ENCODE results near the gene LPIN1.

The LPIN1 gene

GRCh38 chr2:11764359-11764758, 17.9 kb downstream of the LPIN1 start:
- DNase-seq = no peak

- DNase-seq = no peak
Measured at GRCh38 chr2:11764920-11765319, 18.5 kb downstream of the LPIN1 start.

- DNase-seq = no peak
Measured at GRCh38 chr2:11765501-11765900, 19.1 kb downstream of the LPIN1 start.

GRCh38 chr2:11766016-11766415, 19.6 kb downstream of the LPIN1 start:
- DNase-seq = no peak

GRCh38 chr2:11767779-11768178, 21.3 kb downstream of the LPIN1 start:
- no peak for DNase-seq

GRCh38 chr2:11768946-11769345, 22.5 kb downstream of the LPIN1 start:
- no peak for DNase-seq

- no peak for DNase-seq
Measured at GRCh38 chr2:11769516-11769915, 23.1 kb downstream of the LPIN1 start.

GRCh38 chr2:11770531-11771188, 24.2 kb downstream of the LPIN1 start:
- DNase-seq = no peak

- no peak for DNase-seq
Measured at GRCh38 chr2:11771971-11772615, 25.7 kb downstream of the LPIN1 start.

- DNase-seq = no peak
Measured at GRCh38 chr2:11773111-11773510, 26.7 kb downstream of the LPIN1 start.

- no peak for DNase-seq
Measured at GRCh38 chr2:11773747-11774525, 27.5 kb downstream of the LPIN1 start.

- DNase-seq = no peak
Measured at GRCh38 chr2:11774600-11774999, 28.2 kb downstream of the LPIN1 start.

GRCh38 chr2:11775384-11775783, 29.0 kb downstream of the LPIN1 start:
- DNase-seq = no peak

GRCh38 chr2:11777066-11777782, 30.8 kb downstream of the LPIN1 start:
- DNase-seq = no peak

GRCh38 chr2:11777886-11778415, 31.5 kb downstream of the LPIN1 start:
- no peak for DNase-seq

- DNase-seq = no peak
Measured at GRCh38 chr2:11778416-11778815, 32.0 kb downstream of the LPIN1 start.

- DNase-seq = peak; percentile 85
Measured at GRCh38 chr2:11778923-11779757, 32.7 kb downstream of the LPIN1 start.

- DNase-seq = no peak
Measured at GRCh38 chr2:11781602-11782001, 35.2 kb downstream of the LPIN1 start.

- DNase-seq = no peak
Measured at GRCh38 chr2:11784280-11784679, 37.8 kb downstream of the LPIN1 start.

- DNase-seq = peak; percentile 20
Measured at GRCh38 chr2:11784747-11785610, 38.5 kb downstream of the LPIN1 start.

GRCh38 chr2:11785611-11785940, 39.1 kb downstream of the LPIN1 start:
- DNase-seq = no peak
